Activated B cell treated with CpG ODN at 0.5 μM for 24 hours (primary cell): ENCODE measurements around the gene PRRX1. TPM values are rescaled to one million over a fixed set of nuclear protein-coding genes. Genes with fewer than 3 reads are reported as not detected.

Experiments used
- ATAC-seq: fragments of 200-7000 bp; cut with Tn5 transposase; one replicate; pipeline ENCODE4 v1.10.0; 2021; ENCODE audit warnings: low read depth, mild to moderate bottlenecking, moderate library complexity
- CTCF ChIA-PET: fragments of 350-600 bp; sonication (Branson Sonifier 250); formaldehyde crosslinking; loops from one replicate; lab custom pipeline; 2021; ENCODE audit warnings: antibody characterized with exemption; lab: Charles Lee
- POLR2A ChIA-PET: fragments of 350-600 bp; sonication (Branson Sonifier 250); formaldehyde crosslinking; loops from one replicate; lab custom pipeline; 2021; ENCODE audit warnings: antibody characterized with exemption; lab: Charles Lee
- DNase-seq: peaks from one replicate; pipeline ENCODE4 v3.0.0; 2022
- H3K27ac Mint-ChIP-seq: one replicate; pipeline ENCODE4 v1.8.0; 2020; ENCODE audit warnings: mixed read lengths
- H3K27me3 Mint-ChIP-seq: one replicate; pipeline ENCODE4 v1.8.0; 2021; ENCODE audit warnings: mixed read lengths
- H3K36me3 Mint-ChIP-seq: one replicate; pipeline ENCODE4 v1.8.0; 2021; ENCODE audit warnings: low read depth, mixed read lengths
- H3K4me1 Mint-ChIP-seq: one replicate; pipeline ENCODE4 v1.8.0; 2021; ENCODE audit warnings: mixed read lengths
- H3K4me3 Mint-ChIP-seq: one replicate; pipeline ENCODE4 v1.8.0; 2020; ENCODE audit warnings: mild to moderate bottlenecking, mixed read lengths
- H3K9me3 Mint-ChIP-seq: one replicate; pipeline ENCODE4 v1.8.0; 2020; ENCODE audit warnings: mixed read lengths
- intact Hi-C: fragments of 100-400 bp; cut with micrococcal nuclease; formaldehyde crosslinking; loops from one replicate; pipeline ENCODE4 v1.15.1; 2024
- total RNA-seq: library from RNA; stranded (reverse); gene quantifications from 2 replicates; pipeline ENCODE4 v1.2.3, GENCODE V29; 2022
- TF ChIP-seq, protein P1 (sequence below): fragments of 200-600 bp; IDR thresholded peaks from one replicate; pipeline ENCODE4 v1.8.0; 2022; ENCODE audit warnings: antibody characterized with exemption, mild to moderate bottlenecking

PRRX1 gene
- total RNA-seq, 1 donor from 2014 or later, result not detected

DNA sequence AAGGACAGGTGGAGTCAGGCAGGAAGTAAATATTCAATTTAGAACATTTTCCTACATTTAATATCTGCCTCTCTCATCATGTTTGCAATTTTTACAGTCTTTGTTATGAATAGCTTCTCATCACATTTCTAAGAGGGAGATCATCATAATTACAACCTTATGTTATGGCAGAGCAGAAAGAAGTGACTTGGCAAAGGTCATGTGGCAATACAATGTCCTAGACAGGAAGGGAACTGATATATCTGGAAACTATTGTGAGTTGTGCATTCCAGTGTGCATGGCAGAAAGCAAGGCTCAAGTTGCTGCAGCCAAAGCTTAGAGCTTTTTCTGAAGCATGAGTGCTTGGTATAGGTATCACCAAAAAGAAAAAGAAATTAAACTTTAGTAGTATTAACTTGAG is 43.8 kb upstream of the PRRX1 start:
- Mint-ChIP-seq H3K27me3 (peaks cover 2% of the 10 kb centered on the region), H3K36me3 (no peaks in the 10 kb centered on the region), H3K9me3 (no peaks in the 10 kb centered on the region), H3K27ac (no peak overlapping the region), H3K4me3 (no peak overlapping the region), H3K4me1 (no peaks in the 10 kb centered on the region)
- ATAC-seq (no peak), DNase-seq (no peak)
- intact Hi-C loops, result no loop called here
- TF ChIP-seq, protein P1, sequence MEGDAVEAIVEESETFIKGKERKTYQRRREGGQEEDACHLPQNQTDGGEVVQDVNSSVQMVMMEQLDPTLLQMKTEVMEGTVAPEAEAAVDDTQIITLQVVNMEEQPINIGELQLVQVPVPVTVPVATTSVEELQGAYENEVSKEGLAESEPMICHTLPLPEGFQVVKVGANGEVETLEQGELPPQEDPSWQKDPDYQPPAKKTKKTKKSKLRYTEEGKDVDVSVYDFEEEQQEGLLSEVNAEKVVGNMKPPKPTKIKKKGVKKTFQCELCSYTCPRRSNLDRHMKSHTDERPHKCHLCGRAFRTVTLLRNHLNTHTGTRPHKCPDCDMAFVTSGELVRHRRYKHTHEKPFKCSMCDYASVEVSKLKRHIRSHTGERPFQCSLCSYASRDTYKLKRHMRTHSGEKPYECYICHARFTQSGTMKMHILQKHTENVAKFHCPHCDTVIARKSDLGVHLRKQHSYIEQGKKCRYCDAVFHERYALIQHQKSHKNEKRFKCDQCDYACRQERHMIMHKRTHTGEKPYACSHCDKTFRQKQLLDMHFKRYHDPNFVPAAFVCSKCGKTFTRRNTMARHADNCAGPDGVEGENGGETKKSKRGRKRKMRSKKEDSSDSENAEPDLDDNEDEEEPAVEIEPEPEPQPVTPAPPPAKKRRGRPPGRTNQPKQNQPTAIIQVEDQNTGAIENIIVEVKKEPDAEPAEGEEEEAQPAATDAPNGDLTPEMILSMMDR, result no peak
- POLR2A ChIA-PET, result no interaction called here
- CTCF ChIA-PET, result no interaction called here

DNA sequence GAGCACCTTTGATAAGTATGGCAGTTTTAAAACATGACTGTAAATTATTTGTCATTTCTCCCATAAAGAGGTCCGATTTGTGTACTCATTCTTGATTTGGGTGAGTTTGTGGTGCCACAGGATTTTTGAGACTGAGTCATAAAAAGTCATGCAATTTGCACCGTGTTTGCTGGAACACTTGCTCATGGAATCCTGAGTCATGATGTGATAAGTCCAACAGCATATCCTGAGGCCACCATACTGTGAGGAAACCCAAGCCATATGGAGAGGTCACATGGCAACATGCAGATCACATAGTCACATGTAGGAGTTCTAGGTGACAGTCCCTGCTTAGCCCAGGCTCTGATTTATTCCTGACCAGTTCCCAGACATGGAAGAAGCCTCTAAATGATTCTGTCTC is 40.8 kb upstream of the PRRX1 start:
- no peak overlapping the region for H3K4me3 Mint-ChIP-seq
- H3K4me1 Mint-ChIP-seq, result no peaks in the 10 kb centered on the region
- H3K36me3 Mint-ChIP-seq, result no peaks in the 10 kb centered on the region
- H3K27me3 Mint-ChIP-seq, result no peaks in the 10 kb centered on the region
- intact Hi-C loops, result no loop called here
- ChIA-PET POLR2A (no interaction called here), CTCF (no interaction called here)
- TF ChIP-seq, protein P1, result no peak
- ATAC-seq (no peak), DNase-seq (no peak)
- peaks cover 3% of the 10 kb centered on the region for H3K9me3 Mint-ChIP-seq
- H3K27ac Mint-ChIP-seq, result no peak overlapping the region

DNA sequence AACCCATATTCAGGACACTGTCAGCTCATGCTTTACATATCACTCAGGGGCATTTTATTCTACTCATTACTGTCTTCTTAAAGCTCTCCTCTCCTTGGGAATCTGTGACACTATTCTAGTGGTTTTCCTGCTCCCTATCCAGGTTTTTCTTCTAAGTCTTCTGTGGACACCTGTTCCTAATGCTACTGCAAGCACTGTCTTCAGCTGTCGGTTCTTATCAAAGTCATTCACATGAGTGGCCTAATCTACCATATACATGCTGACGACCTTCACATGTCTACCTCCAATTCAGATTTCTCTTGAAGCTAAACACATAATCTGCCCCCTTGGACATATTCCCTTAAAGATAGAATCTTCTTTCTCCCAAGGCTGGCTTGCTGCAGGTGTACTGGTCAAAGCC is 39.8 kb upstream of the PRRX1 start:
- Mint-ChIP-seq H3K4me3 (no peak overlapping the region), H3K27me3 (no peaks in the 10 kb centered on the region), H3K9me3 (peaks cover 3% of the 10 kb centered on the region), H3K4me1 (no peaks in the 10 kb centered on the region), H3K27ac (no peak overlapping the region), H3K36me3 (no peaks in the 10 kb centered on the region)
- intact Hi-C loops, result no loop called here
- no peak for DNase-seq
- ATAC-seq, result no peak
- TF ChIP-seq, protein P1, result no peak
- ChIA-PET POLR2A (no interaction called here), CTCF (no interaction called here)

DNA sequence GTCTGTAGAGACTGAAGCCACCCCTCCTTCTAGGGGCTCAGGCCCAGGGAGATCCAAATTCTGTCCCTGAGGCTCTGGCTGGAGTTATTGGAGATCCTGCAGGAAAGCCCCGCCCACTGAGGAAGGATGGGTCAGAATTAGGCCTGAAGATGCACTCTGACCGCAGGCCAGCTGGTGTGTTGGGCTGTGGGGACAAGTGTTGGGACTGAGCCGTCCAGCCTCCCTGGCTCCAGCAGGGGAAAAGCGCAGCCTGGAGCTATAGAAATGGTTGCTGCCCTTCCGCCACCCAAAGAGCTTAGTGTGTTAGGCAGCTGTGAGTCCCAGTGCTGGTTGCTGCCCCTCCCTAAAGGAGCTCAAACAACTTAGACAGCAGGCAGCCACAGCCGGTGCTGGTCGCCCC is 33.0 kb upstream of the PRRX1 start:
- no peak overlapping the region for H3K27ac Mint-ChIP-seq
- peaks cover 3% of the 10 kb centered on the region for H3K9me3 Mint-ChIP-seq
- no peaks in the 10 kb centered on the region for H3K4me1 Mint-ChIP-seq
- CTCF ChIA-PET, result no interaction called here
- no peak for ATAC-seq
- DNase-seq, result no peak
- H3K4me3 Mint-ChIP-seq, result no peak overlapping the region
- peaks cover 2% of the 10 kb centered on the region for H3K27me3 Mint-ChIP-seq
- no peaks in the 10 kb centered on the region for H3K36me3 Mint-ChIP-seq
- POLR2A ChIA-PET, result no interaction called here
- TF ChIP-seq, protein P1, result no peak
- intact Hi-C loops, result no loop called here

DNA sequence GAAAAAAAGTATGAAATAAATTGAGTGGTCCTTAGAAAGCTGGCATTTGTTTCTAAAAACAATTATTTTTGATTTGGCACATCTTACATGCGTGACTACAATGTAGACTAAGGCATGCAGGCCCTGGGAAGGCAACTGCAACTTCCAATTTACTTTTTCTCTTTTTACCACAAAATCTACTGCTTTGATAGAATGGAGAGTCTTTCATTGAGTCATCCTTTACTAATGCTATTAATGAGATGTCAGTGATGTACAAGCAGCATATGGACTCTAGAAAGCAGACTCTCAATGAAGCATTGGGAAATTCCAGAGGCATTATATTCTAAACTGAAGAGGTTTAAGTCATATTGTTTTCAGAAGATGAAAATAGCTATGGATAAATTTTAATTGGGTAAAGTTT is 29.6 kb upstream of the PRRX1 start:
- peaks cover 5% of the 10 kb centered on the region for H3K9me3 Mint-ChIP-seq
- no peaks in the 10 kb centered on the region for H3K4me1 Mint-ChIP-seq
- no peaks in the 10 kb centered on the region for H3K36me3 Mint-ChIP-seq
- intact Hi-C loops, result no loop called here
- DNase-seq (no peak), ATAC-seq (no peak)
- TF ChIP-seq, protein P1, result no peak
- ChIA-PET CTCF (no interaction called here), POLR2A (no interaction called here)
- H3K4me3 Mint-ChIP-seq, result no peak overlapping the region
- H3K27ac Mint-ChIP-seq, result no peak overlapping the region
- H3K27me3 Mint-ChIP-seq, result peaks cover 2% of the 10 kb centered on the region
